Activated CD4-positive, alpha-beta T cell treated with anti-CD3 and anti-CD28 coated beads, Interleukin-2, amount 10 ng/mL, durations not matched to agents 24 days and 14 days (primary cell): ENCODE results near the gene ARHGEF28. TPM values are rescaled to one million over a fixed set of nuclear protein-coding genes. Genes with fewer than 3 reads are reported as not detected.

Experiments
- DNase-seq: peaks from one replicate; pipeline ENCODE4 v3.0.0; 2022
- H3K27ac Mint-ChIP-seq: one replicate; pipeline ENCODE4 v1.8.0; 2022; ENCODE audit warnings: mild to moderate bottlenecking, mixed read lengths
- H3K27me3 Mint-ChIP-seq: one replicate; pipeline ENCODE4 v1.8.0; 2022; ENCODE audit warnings: mixed read lengths
- H3K36me3 Mint-ChIP-seq: one replicate; pipeline ENCODE4 v1.8.0; 2022; ENCODE audit warnings: low read depth, mild to moderate bottlenecking, mixed read lengths
- H3K4me1 Mint-ChIP-seq: one replicate; pipeline ENCODE4 v1.8.0; 2021; ENCODE audit warnings: mixed read lengths
- H3K4me3 Mint-ChIP-seq: one replicate; pipeline ENCODE4 v1.8.0; 2022; ENCODE audit warnings: mild to moderate bottlenecking, moderate library complexity, mixed read lengths
- H3K9me3 Mint-ChIP-seq: one replicate; pipeline ENCODE4 v1.8.0; 2021; ENCODE audit warnings: mixed read lengths
- intact Hi-C: fragments of 100-400 bp; cut with micrococcal nuclease; formaldehyde crosslinking; loops from one replicate; pipeline ENCODE4 v1.15.1; 2023
- total RNA-seq: library from RNA; stranded (reverse); gene quantifications from 2 replicates; pipeline ENCODE4 v1.2.3, GENCODE V29; 2022

ARHGEF28 gene
- total RNA-seq, 1 donor from 2014 or later, result 0.14 TPM

GRCh38 chr5:73830646-73831045, 204.7 kb downstream of the ARHGEF28 start:
- no peaks in the 10 kb centered on the region for H3K27me3 Mint-ChIP-seq
- no peaks in the 10 kb centered on the region for H3K4me1 Mint-ChIP-seq
- intact Hi-C loops, result no loop called here
- no peak overlapping the region for H3K4me3 Mint-ChIP-seq
- H3K27ac Mint-ChIP-seq, result no peak overlapping the region
- H3K9me3 Mint-ChIP-seq, result no peaks in the 10 kb centered on the region
- DNase-seq, result no peak
- no peaks in the 10 kb centered on the region for H3K36me3 Mint-ChIP-seq

GRCh38 chr5:73831066-73831465, 205.1 kb downstream of the ARHGEF28 start:
- no peak for DNase-seq
- Mint-ChIP-seq H3K9me3 (no peaks in the 10 kb centered on the region), H3K4me3 (no peak overlapping the region), H3K4me1 (no peaks in the 10 kb centered on the region), H3K27me3 (no peaks in the 10 kb centered on the region), H3K27ac (no peak overlapping the region), H3K36me3 (no peaks in the 10 kb centered on the region)
- intact Hi-C loops, result no loop called here

- no peak overlapping the region for H3K4me3 Mint-ChIP-seq
- H3K36me3 Mint-ChIP-seq, result no peaks in the 10 kb centered on the region
- no peaks in the 10 kb centered on the region for H3K4me1 Mint-ChIP-seq
- no peaks in the 10 kb centered on the region for H3K9me3 Mint-ChIP-seq
- intact Hi-C loops, result no loop called here
- no peak overlapping the region for H3K27ac Mint-ChIP-seq
- H3K27me3 Mint-ChIP-seq, result peaks cover 5% of the 10 kb centered on the region
- DNase-seq, result no peak
Observed at GRCh38 chr5:73834693-73835092, 208.7 kb downstream of the ARHGEF28 start.

GRCh38 chr5:73835726-73836125, 209.7 kb downstream of the ARHGEF28 start:
- Mint-ChIP-seq H3K9me3 (no peaks in the 10 kb centered on the region), H3K27me3 (peaks cover 5% of the 10 kb centered on the region), H3K27ac (no peak overlapping the region), H3K36me3 (no peaks in the 10 kb centered on the region), H3K4me3 (no peak overlapping the region), H3K4me1 (no peaks in the 10 kb centered on the region)
- DNase-seq, result no peak
- intact Hi-C loops, result no loop called here

- H3K4me1 Mint-ChIP-seq, result no peaks in the 10 kb centered on the region
- peaks cover 5% of the 10 kb centered on the region for H3K27me3 Mint-ChIP-seq
- H3K27ac Mint-ChIP-seq, result no peak overlapping the region
- H3K9me3 Mint-ChIP-seq, result no peaks in the 10 kb centered on the region
- intact Hi-C loops, result no loop called here
- H3K4me3 Mint-ChIP-seq, result no peak overlapping the region
- no peaks in the 10 kb centered on the region for H3K36me3 Mint-ChIP-seq
- no peak for DNase-seq
Observed at GRCh38 chr5:73836607-73837006, 210.6 kb downstream of the ARHGEF28 start.

- intact Hi-C loops, result no loop called here
- H3K36me3 Mint-ChIP-seq, result no peaks in the 10 kb centered on the region
- no peaks in the 10 kb centered on the region for H3K9me3 Mint-ChIP-seq
- peaks cover 6% of the 10 kb centered on the region for H3K27me3 Mint-ChIP-seq
- H3K27ac Mint-ChIP-seq, result no peak overlapping the region
- no peaks in the 10 kb centered on the region for H3K4me1 Mint-ChIP-seq
- DNase-seq, result no peak
- no peak overlapping the region for H3K4me3 Mint-ChIP-seq
Observed at GRCh38 chr5:73838901-73839300, 212.9 kb downstream of the ARHGEF28 start.

- intact Hi-C loops, result no loop called here
- no peak overlapping the region for H3K27ac Mint-ChIP-seq
- H3K36me3 Mint-ChIP-seq, result no peaks in the 10 kb centered on the region
- no peak overlapping the region for H3K4me3 Mint-ChIP-seq
- no peak for DNase-seq
- no peaks in the 10 kb centered on the region for H3K9me3 Mint-ChIP-seq
- H3K27me3 Mint-ChIP-seq, result peaks cover 5% of the 10 kb centered on the region
- H3K4me1 Mint-ChIP-seq, result no peaks in the 10 kb centered on the region
Observed at GRCh38 chr5:73841641-73842040, 215.6 kb downstream of the ARHGEF28 start.

- Mint-ChIP-seq H3K4me3 (no peak overlapping the region), H3K9me3 (no peaks in the 10 kb centered on the region), H3K27ac (no peak overlapping the region), H3K27me3 (peaks cover 8% of the 10 kb centered on the region), H3K36me3 (no peaks in the 10 kb centered on the region), H3K4me1 (no peaks in the 10 kb centered on the region)
- DNase-seq, result no peak
- intact Hi-C loops, result no loop called here
Observed at GRCh38 chr5:73844165-73844564, 218.2 kb downstream of the ARHGEF28 start.

- Mint-ChIP-seq H3K27ac (no peak overlapping the region), H3K27me3 (peaks cover 15% of the 10 kb centered on the region), H3K4me3 (no peak overlapping the region), H3K36me3 (no peaks in the 10 kb centered on the region), H3K9me3 (no peaks in the 10 kb centered on the region), H3K4me1 (no peaks in the 10 kb centered on the region)
- intact Hi-C loops, result no loop called here
- DNase-seq, result no peak
Observed at GRCh38 chr5:73851471-73852181, 225.6 kb downstream of the ARHGEF28 start.

- Mint-ChIP-seq H3K27me3 (peaks cover 13% of the 10 kb centered on the region), H3K9me3 (no peaks in the 10 kb centered on the region)
- DNase-seq, result no peak
Observed at GRCh38 chr5:73853091-73853490, 227.1 kb downstream of the ARHGEF28 start.

GRCh38 chr5:73856997-73857396, 231.0 kb downstream of the ARHGEF28 start:
- Mint-ChIP-seq H3K9me3 (no peaks in the 10 kb centered on the region), H3K36me3 (no peaks in the 10 kb centered on the region), H3K4me1 (no peaks in the 10 kb centered on the region), H3K27me3 (peaks cover 6% of the 10 kb centered on the region), H3K27ac (no peak overlapping the region), H3K4me3 (no peak overlapping the region)
- DNase-seq, result no peak
- intact Hi-C loops, result no loop called here

More at GRCh38 chr5:73853091-73853490, 227.1 kb downstream of the ARHGEF28 start:
- intact Hi-C loops, result no loop called here
- H3K4me3 Mint-ChIP-seq, result no peak overlapping the region
- no peak overlapping the region for H3K27ac Mint-ChIP-seq
- no peaks in the 10 kb centered on the region for H3K36me3 Mint-ChIP-seq
- H3K4me1 Mint-ChIP-seq, result no peaks in the 10 kb centered on the region

- H3K36me3 Mint-ChIP-seq, result no peaks in the 10 kb centered on the region
- no peaks in the 10 kb centered on the region for H3K4me1 Mint-ChIP-seq
- peaks cover 6% of the 10 kb centered on the region for H3K27me3 Mint-ChIP-seq
- DNase-seq, result no peak
- no peak overlapping the region for H3K4me3 Mint-ChIP-seq
- no peaks in the 10 kb centered on the region for H3K9me3 Mint-ChIP-seq
- intact Hi-C loops, result no loop called here
- no peak overlapping the region for H3K27ac Mint-ChIP-seq
Observed at GRCh38 chr5:73857446-73857845, 231.4 kb downstream of the ARHGEF28 start.

GRCh38 chr5:73858054-73858453, 232.1 kb downstream of the ARHGEF28 start:
- intact Hi-C loops, result no loop called here
- Mint-ChIP-seq H3K4me3 (no peak overlapping the region), H3K36me3 (no peaks in the 10 kb centered on the region), H3K27me3 (peaks cover 6% of the 10 kb centered on the region), H3K9me3 (no peaks in the 10 kb centered on the region), H3K27ac (no peak overlapping the region), H3K4me1 (no peaks in the 10 kb centered on the region)
- no peak for DNase-seq

- intact Hi-C loops, result no loop called here
- no peak overlapping the region for H3K27ac Mint-ChIP-seq
- H3K4me3 Mint-ChIP-seq, result no peak overlapping the region
- no peaks in the 10 kb centered on the region for H3K9me3 Mint-ChIP-seq
- peaks cover 12% of the 10 kb centered on the region for H3K27me3 Mint-ChIP-seq
- DNase-seq, result no peak
- no peaks in the 10 kb centered on the region for H3K36me3 Mint-ChIP-seq
- no peaks in the 10 kb centered on the region for H3K4me1 Mint-ChIP-seq
Observed at GRCh38 chr5:73858776-73859175, 232.8 kb downstream of the ARHGEF28 start.

GRCh38 chr5:73859696-73860095, 233.7 kb downstream of the ARHGEF28 start:
- no peak overlapping the region for H3K27ac Mint-ChIP-seq
- intact Hi-C loops, result no loop called here
- no peak overlapping the region for H3K4me3 Mint-ChIP-seq
- no peaks in the 10 kb centered on the region for H3K9me3 Mint-ChIP-seq
- H3K36me3 Mint-ChIP-seq, result no peaks in the 10 kb centered on the region
- no peaks in the 10 kb centered on the region for H3K4me1 Mint-ChIP-seq
- no peak for DNase-seq
- H3K27me3 Mint-ChIP-seq, result peaks cover 12% of the 10 kb centered on the region
